SK-MEL-5 (cell line): Measurements from ENCODE around the gene SDK1. TPM values are rescaled to one million over a fixed set of nuclear protein-coding genes. Genes with fewer than 3 reads are reported as not detected.

Source experiments
- DNase-seq: peaks from one replicate; pipeline ENCODE4 v3.0.0-alpha.2; 2016; ENCODE audit warnings: low read depth, low spot score
- in situ Hi-C: cut with HindIII; loops from 2 replicates; pipeline ENCODE4 v1.10.0; 2016; ENCODE audit warnings: low sequenced_read_pairs, high pct_unique_total_duplicates, low pct_unique_long_range_greater_than_20kb
- total RNA-seq: library from RNA; depleted of rRNA; stranded (reverse); fragments of >200 nt; shearing (Covaris generic); gene quantifications from 2 replicates; pipeline ENCODE4 v1.2.3, GENCODE V29; 2014

The SDK1 gene
- total RNA-seq, 1 experiment from 2014 or later: 0.13 TPM

GRCh38 chr7:4237296-4238235 lies 936.5 kb downstream of the SDK1 start:
- no peak for DNase-seq
- in situ Hi-C loops: no loop called here

DNA sequence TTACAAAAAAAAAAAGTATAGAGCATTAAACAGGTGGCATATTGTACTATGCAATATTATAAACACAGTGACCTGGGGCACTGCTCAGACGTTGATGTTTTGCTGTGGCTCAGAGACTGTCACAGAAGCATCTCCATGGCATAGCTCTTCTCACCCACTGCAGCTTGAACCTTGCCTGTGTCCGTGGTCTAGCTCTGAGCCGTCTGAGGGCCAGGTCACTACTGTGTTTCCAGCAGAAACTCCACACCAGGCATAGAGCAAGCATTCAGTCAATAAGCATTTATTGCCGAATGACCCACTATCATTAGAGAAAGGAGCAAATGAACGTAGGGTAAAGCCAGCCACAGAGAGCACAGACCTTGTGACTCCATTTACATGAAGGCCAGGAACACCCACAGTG lies 937.8 kb downstream of the SDK1 start:
- DNase-seq: no peak
- in situ Hi-C loops: no loop called here

DNA sequence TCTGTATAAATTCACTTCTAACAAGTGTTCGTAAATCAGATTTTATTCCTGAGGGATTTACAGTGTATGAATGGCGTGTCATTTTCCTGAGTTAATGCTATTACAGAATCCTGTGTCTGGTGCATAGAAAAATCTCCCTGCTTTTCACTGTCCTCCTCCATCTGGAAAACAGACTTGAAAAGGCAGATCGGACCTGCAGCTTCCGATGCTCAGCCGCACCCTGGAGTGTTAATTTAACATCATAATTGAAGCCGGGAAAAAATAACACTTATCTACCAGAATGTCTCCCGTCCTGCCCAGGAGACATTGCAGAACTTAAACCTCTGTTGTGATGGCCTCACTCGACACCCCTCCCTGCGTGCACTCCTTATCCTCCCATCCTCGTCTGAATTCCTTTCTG lies 939.0 kb downstream of the SDK1 start:
- in situ Hi-C loops: no loop called here

DNA sequence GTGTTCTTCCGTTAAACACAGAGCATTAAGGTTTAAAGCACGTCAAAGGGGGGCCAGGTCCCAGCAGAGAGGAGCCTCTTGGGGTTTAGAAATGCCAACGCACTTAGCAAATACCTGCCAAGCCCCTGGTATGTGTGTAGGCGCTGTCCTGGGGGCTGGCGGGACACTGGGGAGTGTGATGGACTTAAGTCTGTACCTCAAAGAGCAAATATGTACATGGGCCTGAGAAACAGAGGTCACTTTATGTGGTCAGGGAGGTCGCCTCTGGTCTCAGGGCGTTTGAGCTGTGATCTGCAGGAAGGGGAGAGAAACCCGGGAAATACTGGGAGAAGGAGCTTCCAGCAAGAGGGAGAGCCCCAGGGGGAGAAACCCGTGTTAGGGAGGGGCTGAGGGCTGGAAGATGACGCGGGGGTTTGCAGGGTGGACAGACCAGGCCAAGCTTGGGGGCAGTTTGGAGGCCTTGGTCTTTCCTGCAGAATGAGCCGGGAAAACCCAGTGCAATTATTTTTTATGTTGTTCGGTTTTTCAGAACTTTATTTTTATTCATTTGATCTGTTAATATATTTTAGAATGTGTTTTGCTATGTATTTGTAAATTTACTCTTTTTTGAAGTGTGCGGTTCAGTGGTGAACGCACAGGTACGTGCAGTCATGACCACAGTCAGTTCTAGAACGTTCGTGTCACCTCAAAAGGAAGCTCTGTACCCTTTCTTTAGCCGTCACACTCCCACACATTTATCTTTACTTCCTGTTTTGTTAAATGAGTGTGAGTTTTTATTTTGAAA lies 939.7 kb downstream of the SDK1 start:
- in situ Hi-C loops: no loop called here
- DNase-seq: no peak

More for the DNA sequence above, 939.0 kb downstream of the SDK1 start:
- DNase-seq: no peak

GRCh38 chr7:4241304-4241612 lies 940.2 kb downstream of the SDK1 start:
- no peak for DNase-seq
- in situ Hi-C loops: no loop called here

GRCh38 chr7:4241791-4242190 lies 940.7 kb downstream of the SDK1 start:
- DNase-seq: peak; percentile 27
- in situ Hi-C loops: no loop called here

GRCh38 chr7:4242706-4243105 lies 941.7 kb downstream of the SDK1 start:
- no peak for DNase-seq
- in situ Hi-C loops: no loop called here

DNA sequence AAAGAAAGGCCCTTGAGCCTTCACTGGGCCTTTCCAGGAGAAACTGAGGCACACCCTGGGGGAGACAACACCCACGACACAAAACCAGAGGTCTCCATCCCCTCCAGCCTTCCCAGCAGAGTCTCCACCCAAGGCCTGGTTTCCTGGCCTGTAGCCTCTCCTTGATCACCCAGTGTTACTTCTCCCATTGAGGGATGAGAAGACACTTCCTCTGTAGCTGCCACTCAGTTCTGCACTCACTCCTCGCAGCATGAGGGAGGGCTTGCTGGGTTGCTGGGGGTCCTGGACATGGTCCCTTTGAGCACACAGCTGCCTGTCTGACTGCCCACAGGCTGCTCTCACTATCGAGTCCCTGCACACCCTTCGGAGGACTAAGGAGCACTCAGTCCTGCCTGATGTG lies 943.0 kb downstream of the SDK1 start:
- no peak for DNase-seq
- in situ Hi-C loops: no loop called here

DNA sequence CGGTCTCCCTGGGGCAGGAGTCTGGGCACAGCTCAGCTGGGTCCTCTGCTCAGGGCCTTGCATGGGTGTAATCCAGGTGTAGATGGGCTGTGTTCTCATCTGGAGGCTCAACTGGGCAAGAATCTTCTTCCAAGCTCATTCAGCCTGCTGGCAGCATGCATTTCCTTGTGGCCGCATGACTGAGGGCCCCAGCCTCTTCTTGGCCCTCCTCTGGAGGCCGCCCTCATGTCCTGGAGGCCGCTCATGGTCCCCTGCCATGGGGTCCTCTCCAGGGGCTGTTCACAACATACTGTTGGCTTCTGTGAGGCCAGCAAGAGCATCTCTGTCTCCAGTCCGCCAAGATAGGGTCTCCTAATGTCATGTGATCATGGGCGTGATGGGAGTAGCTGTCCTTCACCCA lies 943.6 kb downstream of the SDK1 start:
- no peak for DNase-seq
- in situ Hi-C loops: no loop called here

- DNase-seq: no peak
- in situ Hi-C loops: no loop called here
These were observed 944.2 kb downstream of the SDK1 start for GRCh38 chr7:4245135-4245865.

GRCh38 chr7:4245866-4246470 lies 944.9 kb downstream of the SDK1 start:
- DNase-seq: no peak
- in situ Hi-C loops: no loop called here

DNA sequence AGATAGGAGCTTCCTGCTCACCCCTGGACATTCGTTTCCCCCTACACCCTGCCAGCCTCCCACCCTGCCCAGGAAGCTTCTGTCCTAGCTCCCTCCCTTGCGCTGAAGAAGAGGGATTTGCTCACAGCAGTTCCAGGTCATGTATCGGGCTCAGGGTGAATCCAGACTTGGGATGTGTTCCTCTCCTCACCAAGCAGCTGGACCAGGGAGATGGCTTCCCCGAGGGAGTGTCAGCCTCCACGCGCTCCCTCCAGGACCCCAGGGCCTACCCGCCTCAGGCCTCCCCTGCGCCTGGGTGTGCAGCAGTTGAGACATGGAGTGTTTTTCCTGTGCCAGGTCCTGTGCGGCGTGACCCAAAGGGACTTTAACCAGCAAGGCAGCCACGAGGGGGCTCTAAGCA lies 945.5 kb downstream of the SDK1 start:
- DNase-seq: no peak
- in situ Hi-C loops: no loop called here

DNA sequence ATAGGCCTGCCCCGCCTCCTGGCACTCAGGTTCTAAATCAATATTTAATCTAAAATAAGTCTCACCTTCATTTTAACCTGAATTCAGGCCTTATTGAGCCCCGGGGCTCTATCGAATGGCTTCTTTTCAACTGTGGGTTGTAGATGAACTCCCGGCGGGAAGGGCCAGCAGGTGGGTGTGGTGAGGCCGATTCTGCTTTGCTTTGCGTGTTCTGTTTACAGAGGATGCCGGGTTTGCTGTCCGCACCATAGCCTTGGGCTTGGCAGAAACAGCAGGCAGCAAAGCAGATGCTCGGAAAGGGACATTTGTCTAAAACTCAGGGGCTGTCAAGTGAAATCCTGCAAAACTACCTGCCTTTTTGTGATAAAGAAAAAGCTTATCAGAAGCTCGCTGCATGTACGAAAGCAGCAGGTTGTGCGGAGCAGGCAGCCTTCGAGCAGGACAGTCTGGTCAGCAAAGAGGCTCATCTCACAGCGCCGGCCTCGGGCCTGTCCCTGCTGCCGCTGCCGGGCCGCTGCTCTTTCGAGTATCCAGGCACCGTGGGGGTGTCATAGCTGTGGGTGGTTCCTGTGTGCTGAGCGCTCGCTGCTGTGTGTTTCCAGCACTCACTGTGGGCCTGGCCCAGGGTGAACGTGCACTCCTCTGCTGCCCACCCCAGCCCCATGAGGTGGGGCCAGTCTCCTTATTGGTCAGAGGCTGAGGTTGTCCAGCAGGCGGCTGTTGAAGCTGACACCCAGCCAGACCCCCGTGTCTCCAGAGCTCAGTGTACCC lies 946.2 kb downstream of the SDK1 start:
- no peak for DNase-seq
- in situ Hi-C loops: no loop called here

DNA sequence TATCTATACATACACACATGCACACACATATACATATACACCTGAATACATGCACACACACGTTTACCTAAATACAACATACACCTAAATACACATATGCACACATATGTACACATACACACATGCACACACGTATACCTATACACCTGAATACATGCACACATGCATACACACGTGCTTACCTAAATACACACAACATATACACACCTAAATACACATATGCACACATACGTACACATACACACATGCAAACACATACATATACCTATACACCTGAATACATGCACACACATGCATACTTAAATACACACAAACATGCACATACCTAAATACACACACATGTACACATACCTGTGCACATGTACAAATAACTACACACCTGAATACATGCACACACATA lies 947.2 kb downstream of the SDK1 start:
- in situ Hi-C loops: no loop called here

GRCh38 chr7:4249241-4249640 lies 948.2 kb downstream of the SDK1 start:
- in situ Hi-C loops: no loop called here
- no peak for DNase-seq

More for the DNA sequence above, 947.2 kb downstream of the SDK1 start:
- no peak for DNase-seq

DNA sequence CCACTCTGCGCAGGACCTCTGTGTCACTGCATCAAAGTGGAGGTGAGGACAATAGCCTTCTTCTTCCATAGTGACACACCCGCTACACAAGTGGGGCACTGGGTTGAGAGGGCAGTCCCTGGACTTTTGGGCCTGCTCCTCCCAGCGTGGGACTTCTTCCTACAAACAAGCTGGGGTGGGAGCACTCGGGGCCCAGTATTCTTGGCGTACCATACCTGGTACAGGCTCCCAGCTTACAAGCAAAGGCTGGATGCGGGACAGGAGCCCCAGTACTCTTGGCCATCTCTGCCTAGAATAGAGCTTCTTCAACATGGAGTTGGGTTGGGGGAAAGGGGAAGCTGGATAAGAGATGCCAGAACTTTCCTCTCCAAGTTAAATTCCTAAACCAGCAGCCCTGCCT lies 954.3 kb downstream of the SDK1 start:
- no peak for DNase-seq
- in situ Hi-C loops: no loop called here

- DNase-seq: no peak
- in situ Hi-C loops: no loop called here
These were observed 955.2 kb downstream of the SDK1 start for GRCh38 chr7:4256286-4256685.
